Liver (tissue), 9 donors: ENCODE data around the gene TPRN. TPM values are rescaled to one million over a fixed set of nuclear protein-coding genes. Genes with fewer than 3 reads are reported as not detected.

ENCODE experiments used
- DNase-seq: peaks from one replicate; pipeline ENCODE4 v3.0.0-alpha.2; 2017; ENCODE audit warnings: low spot score
- H3K27ac ChIP-seq, 2 donors: one replicate each; pipeline ENCODE4 v1.7.0; 2013; ENCODE audit warnings: inconsistent platforms in 2 of 2, low read length in 2 of 2, control low read depth in 1 of 2, low read depth in 1 of 2, mild to moderate bottlenecking in 1 of 2
- H3K27me3 ChIP-seq, 4 donors: one replicate each; pipeline versions ENCODE4 v1.6.1 to v1.7.0; 2013; ENCODE audit warnings: low read length in 3 of 4, inconsistent platforms in 1 of 4, mild to moderate bottlenecking in 1 of 4, moderate library complexity in 1 of 4; ENCODE audit not compliant: control insufficient read depth in 4 of 4, insufficient read depth in 4 of 4
- H3K36me3 ChIP-seq, 4 donors: one replicate each; pipeline versions ENCODE4 v1.6.1 to v1.7.0; 2013; ENCODE audit warnings: low read length in 3 of 4, mild to moderate bottlenecking in 3 of 4, low read depth in 1 of 4, moderate library complexity in 1 of 4; ENCODE audit not compliant: control insufficient read depth in 4 of 4, insufficient read depth in 3 of 4
- H3K4me1 ChIP-seq, 4 donors: one replicate each; pipeline versions ENCODE4 v1.6.1 to v1.7.0; 2013; ENCODE audit warnings: low read length in 3 of 4, mild to moderate bottlenecking in 3 of 4, moderate library complexity in 1 of 4; ENCODE audit not compliant: control insufficient read depth in 4 of 4, insufficient read depth in 4 of 4
- H3K4me3 ChIP-seq, 3 donors: one replicate each; pipeline versions ENCODE4 v1.6.1 to v1.7.0; 2013; ENCODE audit warnings: low read length in 3 of 3, control low read depth in 1 of 3, low read depth in 1 of 3, mild to moderate bottlenecking in 1 of 3
- H3K9ac ChIP-seq, 2 donors: one replicate each; pipeline ENCODE4 v1.7.0; 2013; ENCODE audit warnings: low read length in 2 of 2, mild to moderate bottlenecking in 2 of 2, moderate library complexity in 2 of 2, control low read depth in 1 of 2, low read depth in 1 of 2
- H3K9me3 ChIP-seq, 4 donors: one replicate each; pipeline versions ENCODE4 v1.6.1 to v1.7.0; 2013; ENCODE audit warnings: low read length in 3 of 4; ENCODE audit not compliant: control insufficient read depth in 4 of 4
- ATF3 ChIP-seq: IDR thresholded peaks from 2 replicates; pipeline ENCODE4 v1.6.1; 2016; ENCODE audit warnings: antibody characterized with exemption
- CTCF ChIP-seq: fragments of 150-350 bp; IDR thresholded peaks from 2 replicates; pipeline ENCODE4 v1.5.1; 2017; ENCODE audit warnings: improper control_type of control experiment, low read depth, low read length; ENCODE audit not compliant: missing input control
- EGR1 ChIP-seq, 2 donors: IDR thresholded peaks; 2 replicates each; pipeline ENCODE4 v1.6.1; 2016 to 2018; ENCODE audit warnings: antibody characterized with exemption in 2 of 2, low read depth in 2 of 2
- FOXA1 ChIP-seq: IDR thresholded peaks from 2 replicates; pipeline ENCODE4 v1.6.1; 2016; ENCODE audit warnings: antibody characterized with exemption
- FOXA2 ChIP-seq: IDR thresholded peaks from 2 replicates; pipeline ENCODE4 v1.6.1; 2016; ENCODE audit warnings: antibody characterized with exemption
- GABPA ChIP-seq, 2 donors: IDR thresholded peaks in 1 of 2; conservative IDR thresholded peaks in 1 of 2; 2 replicates each; pipeline ENCODE4 v1.6.1; 2016; ENCODE audit warnings: antibody characterized with exemption in 2 of 2, mild to moderate bottlenecking in 1 of 2, moderate library complexity in 1 of 2
- HNF4A ChIP-seq, 2 donors: conservative IDR thresholded peaks; 2 replicates each; pipeline ENCODE4 v1.6.1; 2016; ENCODE audit warnings: antibody characterized with exemption in 2 of 2, mild to moderate bottlenecking in 2 of 2
- JUND ChIP-seq, 2 donors: IDR thresholded peaks; 2 replicates each; pipeline ENCODE4 v1.6.1; 2016; ENCODE audit warnings: antibody characterized with exemption in 2 of 2
- NR2F2 ChIP-seq: IDR thresholded peaks from 2 replicates; pipeline ENCODE4 v1.6.1; 2016; ENCODE audit warnings: antibody characterized with exemption
- RAD21 ChIP-seq, 2 donors: IDR thresholded peaks; 2 replicates each; pipeline ENCODE4 v1.6.1; 2016; ENCODE audit warnings: antibody characterized with exemption in 2 of 2, mild to moderate bottlenecking in 2 of 2
- REST ChIP-seq: IDR thresholded peaks from 2 replicates; pipeline ENCODE4 v1.6.1; 2016; ENCODE audit warnings: antibody characterized with exemption, mild to moderate bottlenecking
- RXRA ChIP-seq, 2 donors: IDR thresholded peaks; 2 replicates each; pipeline ENCODE4 v1.6.1; 2017 to 2018; ENCODE audit warnings: antibody characterized with exemption in 2 of 2, mild to moderate bottlenecking in 1 of 2
- SP1 ChIP-seq: IDR thresholded peaks from 2 replicates; pipeline ENCODE4 v1.6.1; 2018; ENCODE audit warnings: antibody characterized with exemption, mild to moderate bottlenecking
- TAF1 ChIP-seq: conservative IDR thresholded peaks from 2 replicates; pipeline ENCODE4 v1.6.1; 2016; ENCODE audit warnings: antibody characterized with exemption, mild to moderate bottlenecking
- YY1 ChIP-seq: IDR thresholded peaks from 2 replicates; pipeline ENCODE4 v1.6.1; 2016; ENCODE audit warnings: antibody characterized with exemption, mild to moderate bottlenecking
- ZBTB33 ChIP-seq: IDR thresholded peaks from 2 replicates; pipeline ENCODE4 v1.6.1; 2016; ENCODE audit warnings: antibody characterized with exemption
- WGBS: extraction: QIAGEN DNeasy Blood & Tissue Kit; methylation state at CpG from one replicate; pipeline ENCODE4 v1.1.7; 2013; 5-methylcytosine and 5-hydroxymethylcytosine counted together
- polyA plus RNA-seq, 2 donors: library from polyadenylated mRNA; stranded (reverse) in 1 of 2; unstranded in 1 of 2; fragments of 200-250 nt in 1 of 2; fragments of >200 nt in 1 of 2; fragmentation: Nextera tagmentation in 1 of 2; extraction: Ambion mirVana in 1 of 2; gene quantifications; one replicate each; pipeline versions ENCODE4 v1.2.1 to v1.2.3, GENCODE V29; 2013 to 2015
- total RNA-seq, 2 donors: library from RNA; depleted of rRNA; stranded (reverse); fragments of >200 nt; gene quantifications; one replicate each; pipeline ENCODE4 v1.2.3, GENCODE V29; 2014
- TF ChIP-seq, protein P1 (sequence below): IDR thresholded peaks from 2 replicates; pipeline ENCODE4 v1.6.1; 2016; ENCODE audit warnings: antibody characterized with exemption
- donor health status: healthy.
- donor health status: healthy.
- donor health status: healthy.
- donor health status: healthy.
- donor health status: healthy.

Gene TPRN
- total and polyA plus RNA-seq, 4 donors = 5.4 to 20.1 (median 11.1) TPM

- no peak for DNase-seq
- WGBS = 60% methylated on average over 23 of the region's 23 CpGs
- no peak for TF ChIP-seq ZBTB33
- no peak for TF ChIP-seq ATF3
- TF ChIP-seq YY1 = no peak
- TF ChIP-seq GABPA (IDR thresholded peaks at IDR 0.05 in 1 of 2, conservative IDR thresholded peaks at IDR 0.05 in 1 of 2) = no peak
- no peak for TF ChIP-seq CTCF
- no peak for TF ChIP-seq EGR1 (IDR thresholded peaks at IDR 0.05; ENCODE audit: low read depth in 2 of 2)
- no peak for TF ChIP-seq REST
- no peak for TF ChIP-seq SP1
- TF ChIP-seq TAF1 = no peak
- TF ChIP-seq, protein P1, sequence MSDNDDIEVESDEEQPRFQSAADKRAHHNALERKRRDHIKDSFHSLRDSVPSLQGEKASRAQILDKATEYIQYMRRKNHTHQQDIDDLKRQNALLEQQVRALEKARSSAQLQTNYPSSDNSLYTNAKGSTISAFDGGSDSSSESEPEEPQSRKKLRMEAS = no peak
- TF ChIP-seq FOXA2 = no peak
- no peak for TF ChIP-seq RAD21 (IDR thresholded peaks at IDR 0.05)
- TF ChIP-seq JUND (IDR thresholded peaks at IDR 0.05) = no peak
- no peak for TF ChIP-seq FOXA1
- no peak for TF ChIP-seq NR2F2
- no peak for TF ChIP-seq RXRA (IDR thresholded peaks at IDR 0.05)
- TF ChIP-seq HNF4A (conservative IDR thresholded peaks at IDR 0.05) = no peak
- Histone ChIP-seq H3K9ac (peak within 1 kb of the TSS; percentile 42 to 45), H3K27ac (peak within 1 kb of the TSS; percentile 57 to 84), H3K4me3 (peak within 1 kb of the TSS; percentile 67 to 88 (median 86)), H3K27me3 (no peaks in the 10 kb centered on the region), H3K4me1 (peaks cover 10 to 22% (median 14%) of the 10 kb centered on the region in 4 donors), H3K9me3 (no peaks in the 10 kb centered on the region), H3K36me3 (no peaks in the 10 kb centered on the region)
Measured at GRCh38 chr9:137224830-137225694, 24.5 kb upstream of the TPRN start, which contains the start of gene CYSRT1. CYSRT1 (plus strand) TSS chr9:137225174; CDS start chr9:137225622, 448 bp downstream.
